HG03442 (cell line): ENCODE measurements around the gene EFCAB9.

Experiments used
- ATAC-seq: cut with Tn5 transposase; IDR thresholded peaks from one replicate; pipeline ENCODE4 v1.9.1; 2021; ENCODE audit warnings: mild to moderate bottlenecking, moderate library complexity; ENCODE audit not compliant: unreplicated experiment

The EFCAB9 gene

GRCh38 chr5:172164769-172165212 is 29.2 kb upstream of the EFCAB9 start:
- no peak for ATAC-seq

- ATAC-seq = peak; percentile 74
Observed at GRCh38 chr5:172165465-172165864, 28.5 kb upstream of the EFCAB9 start.

GRCh38 chr5:172166030-172166826 is 27.7 kb upstream of the EFCAB9 start:
- no peak for ATAC-seq

DNA sequence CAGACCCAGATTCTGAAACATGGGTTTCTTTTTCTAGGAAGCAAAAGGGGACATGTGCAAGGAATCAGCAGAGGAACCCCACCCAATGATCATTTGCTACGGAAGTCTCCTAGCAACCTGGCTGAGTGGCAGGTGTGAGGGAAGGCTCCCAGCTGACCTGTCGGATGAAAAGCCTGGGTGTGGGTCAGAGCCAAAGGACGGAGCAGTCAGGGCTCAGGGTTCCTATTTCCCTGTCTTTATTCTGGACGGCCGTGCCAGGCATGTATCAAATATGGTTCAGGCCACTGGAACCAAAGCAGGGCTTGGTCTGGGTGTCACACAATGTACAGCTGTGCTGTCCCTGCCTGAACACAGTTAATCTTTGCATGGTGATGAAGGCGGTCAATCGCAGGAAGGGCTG is 26.1 kb upstream of the EFCAB9 start:
- ATAC-seq = no peak

GRCh38 chr5:172168311-172168710 is 25.7 kb upstream of the EFCAB9 start:
- no peak for ATAC-seq

- no peak for ATAC-seq
Observed at GRCh38 chr5:172169216-172169615, 24.8 kb upstream of the EFCAB9 start.

DNA sequence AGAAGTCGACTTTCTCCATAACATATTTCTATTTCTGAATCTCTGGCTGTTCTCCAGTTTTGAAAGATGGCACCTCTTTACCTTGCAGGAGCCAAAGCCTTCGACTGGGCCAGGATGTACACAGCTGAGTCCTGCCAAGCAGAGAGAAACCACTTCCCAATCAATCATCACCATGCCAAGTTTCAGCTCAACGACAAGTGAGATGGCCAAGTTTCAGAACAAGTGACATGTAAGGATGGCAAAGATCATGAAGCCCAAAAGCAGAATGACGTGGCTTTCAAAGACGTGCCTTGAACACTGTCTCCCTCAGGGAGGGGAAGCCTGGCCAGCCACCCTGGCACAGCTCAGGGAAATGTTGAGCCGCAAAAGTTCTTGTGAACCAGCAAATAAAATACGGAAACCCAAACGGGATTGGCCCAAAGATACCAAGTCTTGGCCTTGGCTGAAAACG is 23.7 kb upstream of the EFCAB9 start:
- ATAC-seq = no peak

- ATAC-seq = no peak
Observed at GRCh38 chr5:172171118-172171517, 22.9 kb upstream of the EFCAB9 start.

DNA sequence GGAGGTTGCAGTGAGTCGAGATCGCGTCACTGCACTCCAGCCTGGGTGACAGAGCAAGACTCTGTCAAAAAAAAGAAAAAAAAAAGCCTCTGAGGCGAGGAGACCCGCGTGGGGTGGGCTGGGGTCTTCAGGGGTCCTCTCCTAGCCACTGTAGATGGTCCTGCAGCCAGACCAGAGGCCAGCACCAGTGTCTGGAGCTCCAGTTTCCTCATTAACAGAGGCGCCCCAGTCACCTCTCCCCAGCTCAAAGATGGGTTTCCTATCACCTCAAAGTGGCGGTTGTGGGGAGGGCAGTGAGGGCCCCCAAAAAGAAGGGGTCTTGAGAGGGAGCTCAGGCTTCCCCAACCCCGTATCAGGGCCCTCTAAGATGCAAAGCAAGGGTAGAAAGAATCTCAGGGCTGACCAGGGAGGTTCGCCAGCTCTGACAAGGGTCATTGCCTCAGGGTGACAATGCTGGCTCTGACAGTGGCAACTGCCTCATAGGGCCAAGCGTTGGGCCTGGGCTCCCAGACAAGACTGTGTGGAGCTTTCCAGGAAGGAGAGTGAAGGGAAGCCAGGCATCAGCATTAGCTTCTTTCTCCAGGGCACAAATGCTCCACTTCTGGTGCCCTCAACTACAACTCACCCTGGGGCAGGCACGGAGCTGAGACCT is 20.9 kb upstream of the EFCAB9 start:
- ATAC-seq = no peak

DNA sequence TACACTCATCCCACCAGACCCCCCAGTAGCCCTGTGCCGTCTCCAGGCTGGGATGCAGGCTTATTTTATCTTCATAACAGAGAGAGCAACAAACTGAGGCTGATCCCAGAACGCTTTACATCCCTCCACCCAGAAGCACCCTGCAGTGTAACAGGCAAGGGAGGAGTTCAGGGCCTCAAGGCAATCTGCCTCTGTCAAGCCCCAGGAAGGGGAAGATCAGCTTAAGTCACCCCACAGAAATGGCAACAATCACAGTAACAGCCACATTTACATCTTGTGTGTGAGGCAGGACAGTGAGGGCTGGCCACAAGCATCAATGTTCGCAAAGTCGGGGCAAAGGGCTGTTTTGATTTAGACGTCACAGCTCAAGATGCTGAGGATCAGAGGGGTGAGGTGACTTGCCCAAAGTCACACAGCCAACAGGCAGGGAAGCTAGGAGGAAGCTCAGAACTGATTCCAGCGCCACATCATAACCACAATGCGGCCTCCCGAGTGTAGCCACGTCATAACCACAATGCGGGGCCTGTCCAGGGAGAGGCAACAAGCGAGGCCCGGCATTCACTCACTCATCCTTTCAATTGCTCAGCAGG is 20.3 kb upstream of the EFCAB9 start:
- no peak for ATAC-seq

DNA sequence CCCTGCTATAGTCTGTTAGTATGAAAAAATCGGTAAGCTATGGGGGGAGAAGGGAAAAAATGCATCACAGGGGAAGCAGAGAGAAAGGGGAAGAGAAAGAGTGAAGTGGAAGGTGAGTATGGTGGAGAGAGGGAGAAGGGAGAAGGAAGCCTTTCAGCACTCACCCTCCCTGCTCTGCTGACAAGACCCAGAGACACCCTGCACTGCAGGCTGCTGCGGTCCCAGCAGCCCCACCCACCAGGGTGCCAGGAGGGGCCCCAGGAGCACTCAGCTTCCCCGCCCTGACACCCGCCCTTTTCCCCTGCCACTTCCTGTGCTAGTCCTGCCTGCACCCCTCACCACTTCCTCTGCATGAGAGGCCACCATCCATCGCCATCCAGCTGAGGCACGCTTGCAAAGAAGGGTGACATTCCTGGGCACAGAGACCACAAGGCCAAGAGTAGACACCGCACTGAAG is 18.7 kb upstream of the EFCAB9 start:
- ATAC-seq = peak; percentile 51

- ATAC-seq = no peak
Observed at GRCh38 chr5:172177176-172177575, 16.8 kb upstream of the EFCAB9 start.

GRCh38 chr5:172178301-172178987 is 15.5 kb upstream of the EFCAB9 start:
- ATAC-seq = no peak

DNA sequence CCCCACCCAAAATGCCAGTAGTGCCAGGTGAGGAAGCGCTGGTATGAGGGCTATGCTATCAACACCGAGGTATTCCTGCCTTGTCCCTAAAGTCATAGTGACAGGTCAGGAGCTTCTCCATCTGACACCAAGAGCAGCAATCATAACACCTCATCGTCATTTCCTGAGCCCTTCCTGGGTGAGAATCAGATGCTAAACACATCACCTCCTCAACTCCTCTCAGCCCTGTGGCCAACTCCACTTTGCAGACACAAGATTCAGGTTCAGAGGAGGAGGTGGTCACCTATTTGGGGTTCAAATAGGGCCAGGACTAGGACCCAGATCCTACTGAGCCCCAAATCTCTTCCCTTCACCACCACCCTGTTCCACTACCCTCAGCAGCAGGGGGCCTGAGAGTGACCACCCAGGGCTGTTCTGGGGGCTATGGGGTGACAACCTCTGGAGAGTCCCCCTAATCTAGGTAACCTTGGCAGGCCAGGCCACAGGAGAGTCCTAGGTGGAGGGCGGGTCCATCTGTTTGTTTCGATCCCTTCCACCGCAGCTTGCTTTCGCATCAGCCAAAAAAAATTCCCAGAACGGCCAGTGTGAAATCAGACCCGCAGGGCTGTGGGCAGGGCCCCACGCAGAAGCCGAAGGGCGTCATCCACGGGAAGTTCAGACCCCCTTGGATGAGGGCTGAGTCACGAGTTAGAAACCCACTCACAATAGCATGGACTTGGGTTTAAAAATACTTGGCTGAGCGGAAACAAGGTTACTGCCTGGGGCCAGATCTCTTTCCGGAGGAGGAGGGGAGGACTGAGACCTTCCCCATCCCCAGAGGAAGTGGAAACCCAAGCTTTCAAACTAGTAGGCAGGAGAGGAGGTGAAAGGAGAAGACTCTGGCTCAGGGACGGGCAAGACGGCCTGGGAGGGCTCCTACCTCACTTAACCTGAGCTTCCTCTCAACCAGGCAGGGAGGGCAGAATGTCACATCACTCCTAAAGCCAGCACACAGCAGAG is 14.7 kb upstream of the EFCAB9 start:
- peak; percentile 17 for ATAC-seq

DNA sequence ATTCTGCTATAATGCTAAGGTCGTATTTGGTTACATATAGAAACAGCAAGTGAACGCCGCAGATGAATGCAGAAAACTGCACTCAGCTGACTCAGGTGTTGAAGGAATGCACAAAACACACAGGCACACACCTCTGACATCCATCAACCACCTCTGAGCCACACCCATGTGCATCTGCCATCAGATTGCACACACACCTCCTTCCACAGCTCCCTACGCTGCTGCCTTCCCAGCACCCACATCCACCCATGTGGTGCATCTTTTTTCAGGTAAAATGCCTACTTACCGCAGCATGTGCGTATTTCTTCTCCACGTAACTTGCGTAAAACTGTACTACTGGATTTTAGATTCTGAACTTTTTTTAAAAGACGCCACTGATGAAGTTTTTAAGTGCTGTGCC is 13.0 kb upstream of the EFCAB9 start:
- ATAC-seq = no peak

GRCh38 chr5:172182291-172182690 is 11.7 kb upstream of the EFCAB9 start:
- no peak for ATAC-seq

DNA sequence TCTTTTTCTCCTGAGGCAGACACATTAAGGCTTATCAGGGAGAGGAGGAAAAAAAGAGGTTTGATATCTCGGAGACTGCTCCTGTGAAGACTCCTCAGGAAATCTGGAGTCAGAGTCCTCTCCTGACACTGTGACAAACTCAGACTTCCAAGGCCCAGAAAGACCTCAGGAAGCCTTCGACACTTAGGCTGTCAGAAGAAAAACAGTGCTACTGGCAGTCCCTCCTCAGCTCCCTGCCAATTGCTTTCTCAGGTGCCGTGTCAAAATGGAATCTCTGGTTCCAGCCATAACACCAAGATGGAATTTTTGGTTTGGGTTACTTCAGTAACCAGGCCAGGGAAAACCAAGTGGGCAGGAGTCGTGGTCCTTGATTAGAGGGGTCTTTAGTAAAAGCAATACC is 10.1 kb upstream of the EFCAB9 start:
- no peak for ATAC-seq

GRCh38 chr5:172185096-172185461 is 8.9 kb upstream of the EFCAB9 start:
- ATAC-seq = no peak

GRCh38 chr5:172186114-172186695 is 7.8 kb upstream of the EFCAB9 start:
- no peak for ATAC-seq
